Prostate gland (tissue), 2 donors: ENCODE measurements around the gene MINK1. TPM values are rescaled to one million over a fixed set of nuclear protein-coding genes. Genes with fewer than 3 reads are reported as not detected.
"Not testable (repeated sequence)": the region's sequence is repeated elsewhere in the genome, so short reads cannot be mapped to it uniquely, and the experiment has no call there.

Experiments
- DNase-seq: peaks from one replicate; pipeline ENCODE4 v3.0.0-alpha.2; 2019; ENCODE audit warnings: low spot score
- H3K27ac ChIP-seq, 2 donors: fragments of 200-600 bp; sonication (generic); 2 replicates each; pipeline ENCODE4 v1.5.1; 2017 to 2019
- H3K27me3 ChIP-seq: fragments of 200-600 bp; sonication (generic); replicated peaks from 2 replicates; pipeline ENCODE4 v1.5.1; 2019; ENCODE audit not compliant: insufficient read depth
- H3K36me3 ChIP-seq, 2 donors: fragments of 200-600 bp; sonication (generic); 1 replicate in 1 of 2; 2 replicates in 1 of 2; pipeline versions ENCODE4 v1.5.1 to v1.8.1; 2017 to 2019
- H3K4me1 ChIP-seq: fragments of 200-600 bp; sonication (generic); replicated peaks from 2 replicates; pipeline ENCODE4 v1.5.1; 2019
- H3K4me3 ChIP-seq, 2 donors: fragments of 200-600 bp; sonication (generic); 2 replicates each; pipeline ENCODE4 v1.5.1; 2017 to 2019
- H3K9me3 ChIP-seq: fragments of 200-600 bp; sonication (generic); 2 replicates; pipeline ENCODE4 v1.5.1; 2017
- CTCF ChIP-seq, 4 experiments: fragments of 200-600 bp in 2 of 4; fragments of 450-650 bp in 2 of 4; sonication (generic) in 2 of 4; IDR thresholded peaks; 1 replicate in 3 of 4; 2 replicates in 1 of 4; pipeline ENCODE4 v1.5.1; 2016 to 2019; ENCODE audit warnings: antibody characterized with exemption in 4 of 4, mild to moderate bottlenecking in 2 of 4, moderate library complexity in 2 of 4
- POLR2A ChIP-seq: fragments of 450-650 bp; IDR thresholded peaks from one replicate; pipeline ENCODE4 v1.6.1; 2016; ENCODE audit warnings: antibody characterized with exemption, mild to moderate bottlenecking
- POLR2AphosphoS5 ChIP-seq: sonication (generic); formaldehyde crosslinking; IDR thresholded peaks from one replicate; pipeline ENCODE4 v1.6.1; 2017; ENCODE audit warnings: antibody characterized with exemption
- WGBS: methylation state at CpG from one replicate; pipeline ENCODE4 v1.1.5; 2018; 5-methylcytosine and 5-hydroxymethylcytosine counted together
- intact Hi-C: fragments of 100-400 bp; cut with DNase I; formaldehyde crosslinking; loops from one replicate; pipeline ENCODE4 v1.14.2; 2022
- total RNA-seq, 2 donors: library from RNA; depleted of rRNA; stranded (reverse); fragments of >200 nt; gene quantifications; one replicate each; pipeline ENCODE4 v1.1.0, GENCODE V29; 2016

Gene MINK1
- total RNA-seq, 2 donors from 2014 or later, result 53.0 to 136 TPM

- no peaks in the 10 kb centered on the region for H3K36me3 ChIP-seq
- TF ChIP-seq POLR2AphosphoS5 (no peak), POLR2A (no peak), CTCF (IDR thresholded peaks at IDR 0.05) (no peak)
- no peaks in the 10 kb centered on the region for H3K9me3 ChIP-seq
- H3K27ac ChIP-seq, result peak overlapping the region; percentile 51 to 62
- WGBS, result 33% methylated on average over 8 of the region's 10 CpGs
- intact Hi-C loops, result loop anchor here (2.0 to 5.0 kb wide), 2 partner anchors 79 to 154 kb away; partner anchors contain the start of gene CAMTA2
- DNase-seq, result no peak
- no peaks in the 10 kb centered on the region for H3K27me3 ChIP-seq
- peaks cover 3% of the 10 kb centered on the region for H3K4me1 ChIP-seq
- H3K4me3 ChIP-seq, result no peak overlapping the region
Measured at GRCh38 chr17:4908301-4908700, 75.2 kb downstream of the MINK1 start.

- no peaks in the 10 kb centered on the region for H3K9me3 ChIP-seq
- no peaks in the 10 kb centered on the region for H3K27me3 ChIP-seq
- no peaks in the 10 kb centered on the region for H3K4me1 ChIP-seq
- 16% methylated on average over 20 of the region's 20 CpGs for WGBS
- H3K27ac ChIP-seq, result peak overlapping the region; percentile 51 to 62
- intact Hi-C loops, result loop anchor here (2.0 to 5.0 kb wide), 2 partner anchors 78 to 154 kb away; partner anchors contain the start of gene CAMTA2
- no peaks in the 10 kb centered on the region for H3K36me3 ChIP-seq
- H3K4me3 ChIP-seq, result no peak overlapping the region
- peak; percentile 81 for DNase-seq
- TF ChIP-seq POLR2A (peak; percentile 21), CTCF (IDR thresholded peaks at IDR 0.05) (peak; percentile 53 to 92 (median 68)), POLR2AphosphoS5 (peak; percentile 48)
Measured at GRCh38 chr17:4908711-4909496, 75.8 kb downstream of the MINK1 start.

- Histone ChIP-seq H3K9me3 (no peaks in the 10 kb centered on the region), H3K4me3 (no peak overlapping the region), H3K4me1 (no peaks in the 10 kb centered on the region), H3K27ac (no peak overlapping the region), H3K36me3 (no peaks in the 10 kb centered on the region), H3K27me3 (no peaks in the 10 kb centered on the region)
- DNase-seq, result no peak
- TF ChIP-seq POLR2AphosphoS5 (no peak), CTCF (IDR thresholded peaks at IDR 0.05) (no peak), POLR2A (no peak)
- WGBS, result 44% methylated on average over 1 of the region's 1 CpG
- intact Hi-C loops, result no loop called here
Measured at GRCh38 chr17:4913994-4914393, 80.9 kb downstream of the MINK1 start.

- H3K4me3 ChIP-seq, H3K36me3 ChIP-seq, H3K27ac ChIP-seq, H3K4me1 ChIP-seq, DNase-seq, intact Hi-C loops, H3K9me3 ChIP-seq, H3K27me3 ChIP-seq: not testable (repeated sequence)
- WGBS, result 87% methylated on average over 4 of the region's 4 CpGs
Measured at GRCh38 chr17:4914551-4914950, 81.4 kb downstream of the MINK1 start.

- intact Hi-C loops, result no loop called here
- TF ChIP-seq CTCF (IDR thresholded peaks at IDR 0.05), result no peak
- no peak for TF ChIP-seq POLR2A
- TF ChIP-seq POLR2AphosphoS5, result no peak
Measured at GRCh38 chr17:4919511-4920047, 86.4 kb downstream of the MINK1 start.

More at GRCh38 chr17:4919511-4920047, 86.4 kb downstream of the MINK1 start:
- H3K4me3 ChIP-seq, result no peak overlapping the region
- H3K27ac ChIP-seq, result no peak overlapping the region
- no peaks in the 10 kb centered on the region for H3K27me3 ChIP-seq
- H3K9me3 ChIP-seq, result no peaks in the 10 kb centered on the region
- no peaks in the 10 kb centered on the region for H3K4me1 ChIP-seq
- WGBS, result 56% methylated on average over 8 of the region's 8 CpGs
- no peaks in the 10 kb centered on the region for H3K36me3 ChIP-seq
- DNase-seq, result no peak
